Measurements from ENCODE around the gene FEZ2.

DNA sequence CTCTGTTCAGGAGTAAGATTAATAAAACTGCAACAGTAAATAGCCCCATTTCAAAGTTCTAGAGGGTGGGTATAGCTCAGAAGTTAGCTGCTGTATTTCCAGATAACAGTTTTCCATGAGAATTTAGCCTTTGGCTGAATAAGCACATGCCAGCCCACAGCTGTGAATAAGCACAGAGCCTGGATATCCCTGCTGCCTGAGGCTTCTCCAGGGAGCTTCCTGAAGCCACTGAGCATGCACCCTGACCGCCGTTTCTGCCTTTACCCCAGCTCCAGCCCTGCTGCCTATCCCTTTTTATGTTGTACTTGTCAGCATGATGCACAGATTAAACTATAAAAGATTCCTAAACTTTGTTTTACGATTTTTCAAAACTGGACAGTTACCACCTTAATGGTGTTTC is 85.3 kb downstream of the FEZ2 start:
- TF ChIP-seq CTCF (IDR thresholded peaks at IDR 0.05): no peak
- TF ChIP-seq POLR2A (IDR thresholded peaks at IDR 0.05): no peak

All from ovary (tissue), 3 donors.